Measurements from ENCODE around the gene ATP5F1E.

GRCh38 chr20:59026904-59027740 lies 5.0 kb downstream of the ATP5F1E start:
- TF ChIP-seq CTCF (IDR thresholded peaks at IDR 0.05) (no peak), POLR2A (IDR thresholded peaks at IDR 0.05) (no peak)
